GM18517 (cell line): ENCODE measurements around the gene ANKRD13B.
"Not testable (repeated sequence)": the region's sequence is repeated elsewhere in the genome, so short reads cannot be mapped to it uniquely, and the experiment has no call there.

Experiments
- ATAC-seq: cut with Tn5 transposase; IDR thresholded peaks from one replicate; pipeline ENCODE4 v1.9.1; 2021; ENCODE audit warnings: mild to moderate bottlenecking, moderate library complexity; ENCODE audit not compliant: unreplicated experiment

Gene ANKRD13B

GRCh38 chr17:29640413-29640812 lies 47.5 kb downstream of the ANKRD13B start:
- ATAC-seq: no peak

GRCh38 chr17:29640981-29641642 lies 48.2 kb downstream of the ANKRD13B start:
- no peak for ATAC-seq

GRCh38 chr17:29642171-29642611 lies 49.3 kb downstream of the ANKRD13B start:
- ATAC-seq: no peak

GRCh38 chr17:29643817-29644160 lies 50.9 kb downstream of the ANKRD13B start:
- ATAC-seq: no peak

GRCh38 chr17:29645515-29646051 lies 52.7 kb downstream of the ANKRD13B start:
- ATAC-seq: no peak

- ATAC-seq: no peak
Observed at GRCh38 chr17:29648005-29648404, 55.1 kb downstream of the ANKRD13B start.

GRCh38 chr17:29649359-29649758 lies 56.4 kb downstream of the ANKRD13B start:
- no peak for ATAC-seq

- ATAC-seq: no peak
Observed at GRCh38 chr17:29650396-29650795, 57.5 kb downstream of the ANKRD13B start.

- ATAC-seq: not testable (repeated sequence)
Observed at GRCh38 chr17:29651913-29652312, 59.0 kb downstream of the ANKRD13B start.

- no peak for ATAC-seq
Observed at GRCh38 chr17:29652976-29653375, 60.0 kb downstream of the ANKRD13B start.

GRCh38 chr17:29653995-29654714 lies 61.2 kb downstream of the ANKRD13B start:
- ATAC-seq: no peak

GRCh38 chr17:29655323-29655722 lies 62.4 kb downstream of the ANKRD13B start:
- ATAC-seq: no peak

GRCh38 chr17:29659155-29659554 lies 66.2 kb downstream of the ANKRD13B start:
- ATAC-seq: no peak

GRCh38 chr17:29661213-29661612 lies 68.3 kb downstream of the ANKRD13B start:
- no peak for ATAC-seq

- ATAC-seq: no peak
Observed at GRCh38 chr17:29663155-29663554, 70.2 kb downstream of the ANKRD13B start.
